GM23338 (cell line): Measurements from ENCODE around the gene TRIM36. TPM values are rescaled to one million over a fixed set of nuclear protein-coding genes. Genes with fewer than 3 reads are reported as not detected.

ENCODE experiments used
- ATAC-seq: fragments of 200-7000 bp; cut with Tn5 transposase; 3 replicates; pipeline ENCODE4 v1.9.1; 2020
- DNase-seq: peaks from one replicate; pipeline ENCODE4 v3.0.0-alpha.2; 2015; ENCODE audit warnings: low spot score
- H2AFZ ChIP-seq: fragments of 200-600 bp; sonication (generic); 2 replicates; pipeline ENCODE4 v1.8.0; 2016; ENCODE audit warnings: antibody characterized with exemption, mild to moderate bottlenecking, moderate library complexity
- H3F3A ChIP-seq: fragments of 200-600 bp; sonication (generic); replicated peaks from 2 replicates; pipeline ENCODE4 v1.8.0; 2017; ENCODE audit warnings: antibody characterized with exemption, mixed run types, low read depth
- H3K27ac ChIP-seq: fragments of 200-600 bp; sonication (generic); 2 replicates; pipeline ENCODE4 v1.6.1; 2016; ENCODE audit warnings: low read depth
- H3K27me3 ChIP-seq: fragments of 200-600 bp; sonication (generic); 2 replicates; pipeline ENCODE4 v1.8.0; 2016; ENCODE audit warnings: mild to moderate bottlenecking, mixed run types, moderate library complexity; ENCODE audit not compliant: insufficient read depth
- H3K36me3 ChIP-seq: fragments of 200-600 bp; sonication (generic); 2 replicates; pipeline ENCODE4 v1.8.0; 2016; ENCODE audit warnings: mild to moderate bottlenecking; ENCODE audit not compliant: insufficient read depth
- H3K4me1 ChIP-seq: fragments of 200-600 bp; sonication (generic); 2 replicates; pipeline ENCODE4 v1.8.0; 2016; ENCODE audit warnings: mild to moderate bottlenecking, moderate library complexity; ENCODE audit not compliant: insufficient read depth
- H3K4me2 ChIP-seq: fragments of 200-600 bp; sonication (generic); 2 replicates; pipeline ENCODE4 v1.7.1; 2017; ENCODE audit warnings: mixed run types
- H3K4me3 ChIP-seq: fragments of 200-600 bp; sonication (generic); 2 replicates; pipeline ENCODE4 v1.6.1; 2016; ENCODE audit warnings: mixed run types
- H3K79me2 ChIP-seq: fragments of 200-600 bp; sonication (generic); replicated peaks from 2 replicates; pipeline ENCODE4 v1.8.0; 2017; ENCODE audit warnings: mild to moderate bottlenecking; ENCODE audit not compliant: insufficient read depth
- H3K9me2 ChIP-seq: fragments of 200-600 bp; sonication (generic); 2 replicates; pipeline ENCODE4 v1.8.0; 2017; ENCODE audit not compliant: insufficient read depth
- H4K20me1 ChIP-seq: fragments of 200-600 bp; sonication (generic); replicated peaks from 2 replicates; pipeline ENCODE4 v1.8.0; 2017; ENCODE audit warnings: mild to moderate bottlenecking; ENCODE audit not compliant: insufficient read depth
- H3K27ac Mint-ChIP-seq: 2 replicates; pipeline ENCODE4 v1.8.0; 2020; ENCODE audit warnings: inconsistent platforms, mild to moderate bottlenecking, moderate library complexity, mixed read lengths
- H3K27me3 Mint-ChIP-seq: 3 replicates; pipeline ENCODE4 v1.8.0; 2022; ENCODE audit warnings: low read depth, mild to moderate bottlenecking, moderate library complexity, mixed read lengths, inconsistent platforms; ENCODE audit not compliant: insufficient read depth, poor library complexity
- H3K36me3 Mint-ChIP-seq: 3 replicates; pipeline ENCODE4 v1.8.0; 2021; ENCODE audit warnings: low read depth, mild to moderate bottlenecking, inconsistent platforms, moderate library complexity, mixed read lengths
- H3K4me1 Mint-ChIP-seq: 3 replicates; pipeline ENCODE4 v1.8.0; 2020; ENCODE audit warnings: mild to moderate bottlenecking, inconsistent platforms, mixed read lengths
- H3K4me3 Mint-ChIP-seq: 3 replicates; pipeline ENCODE4 v1.8.0; 2021; ENCODE audit warnings: moderate library complexity, mild to moderate bottlenecking, inconsistent platforms, mixed read lengths
- H3K9me3 Mint-ChIP-seq: 3 replicates; pipeline ENCODE4 v1.8.0; 2020; ENCODE audit warnings: moderate library complexity, mild to moderate bottlenecking, inconsistent platforms, mixed read lengths
- CREB1 ChIP-seq: fragments of 250-450 bp; sonication (Bioruptor Pico); IDR thresholded peaks from 2 replicates; pipeline ENCODE4 v1.5.0; 2020; ENCODE audit warnings: low read depth, mild to moderate bottlenecking, moderate library complexity
- CTCF ChIP-seq, 2 experiments: fragments of 200-600 bp in 1 of 2; sonication (generic) in 1 of 2; conservative IDR thresholded peaks; 2 replicates each; pipeline versions ENCODE4 v1.5.1 to v1.6.1; 2016 to 2017; ENCODE audit warnings: antibody characterized with exemption in 2 of 2, low read depth in 2 of 2, mild to moderate bottlenecking in 2 of 2, moderate library complexity in 1 of 2
- EZH2phosphoT487 ChIP-seq: fragments of 200-600 bp; sonication (generic); IDR thresholded peaks from one replicate; pipeline ENCODE4 v1.8.1; 2018; ENCODE audit warnings: antibody characterized with exemption; ENCODE audit not compliant: unreplicated experiment
- STAT1 ChIP-seq: IDR thresholded peaks from one replicate; pipeline ENCODE4 v1.6.1; 2016; ENCODE audit warnings: antibody characterized with exemption; ENCODE audit not compliant: unreplicated experiment
- ZNF114 ChIP-seq: fragments of 250-450 bp; sonication (Bioruptor Pico); IDR thresholded peaks from 2 replicates; pipeline ENCODE4 v1.5.0; 2020; ENCODE audit warnings: mild to moderate bottlenecking, moderate library complexity
- ZNF462 ChIP-seq: fragments of 250-450 bp; sonication (Bioruptor Pico); IDR thresholded peaks from 2 replicates; pipeline ENCODE4 v1.5.0; 2020; ENCODE audit warnings: mild to moderate bottlenecking, moderate library complexity
- polyA plus RNA-seq: library from polyadenylated mRNA; unstranded; fragments of >200 nt; fragmentation: Nextera tagmentation; extraction: Ambion mirVana; gene quantifications from 2 replicates; pipeline ENCODE4 v1.2.1, GENCODE V29; 2016
- total RNA-seq: library from RNA; depleted of rRNA; stranded (reverse); fragments of >200 nt; shearing (Covaris generic); gene quantifications from 2 replicates; pipeline ENCODE4 v1.2.3, GENCODE V29; 2014

Gene TRIM36
- total and polyA plus RNA-seq, 2 experiments from 2014 or later = 4.4 to 14.1 TPM

- H3K27ac Mint-ChIP-seq = no peak overlapping the region
- no peak for ATAC-seq
- H3K4me1 ChIP-seq = peaks cover 6% of the 10 kb centered on the region
- no peak for DNase-seq
- no peaks in the 10 kb centered on the region for H3K36me3 Mint-ChIP-seq
- TF ChIP-seq CREB1 (CRISPR knock-in tag) = no peak
- H3K9me3 Mint-ChIP-seq = no peaks in the 10 kb centered on the region
- peaks cover 17% of the 10 kb centered on the region for H3K4me1 Mint-ChIP-seq
- H4K20me1 ChIP-seq = no peaks in the 10 kb centered on the region
- H3K79me2 ChIP-seq = no peaks in the 10 kb centered on the region
- H3K4me2 ChIP-seq = no peak overlapping the region
- H2AFZ ChIP-seq = no peak overlapping the region
- H3K36me3 ChIP-seq = no peaks in the 10 kb centered on the region
- H3K4me3 Mint-ChIP-seq = no peak overlapping the region
- H3K4me3 ChIP-seq = no peak overlapping the region
- 0 out of 2 replicates have a peak, but pooled peaks cover 7% of the 10 kb centered on the region for H3K9me2 ChIP-seq
- no peaks in the 10 kb centered on the region for H3K27me3 ChIP-seq
- H3K27ac ChIP-seq = no peak overlapping the region
- no peaks in the 10 kb centered on the region for H3K27me3 Mint-ChIP-seq
- no peaks in the 10 kb centered on the region for H3F3A ChIP-seq
Observed at GRCh38 chr5:115097236-115097635, 72.5 kb downstream of the TRIM36 start.

GRCh38 chr5:115096034-115096769, 73.5 kb downstream of the TRIM36 start:
- no peaks in the 10 kb centered on the region for H4K20me1 ChIP-seq
- H2AFZ ChIP-seq = peak overlapping the region; percentile 98
- Mint-ChIP-seq H3K4me3 (no peak overlapping the region), H3K9me3 (no peaks in the 10 kb centered on the region), H3K36me3 (no peaks in the 10 kb centered on the region), H3K27ac (no peak overlapping the region), H3K27me3 (no peaks in the 10 kb centered on the region), H3K4me1 (peaks cover 26% of the 10 kb centered on the region)
- H3K4me3 ChIP-seq = no peak overlapping the region
- no peaks in the 10 kb centered on the region for H3K79me2 ChIP-seq
- peak; percentile 17 for DNase-seq
- ATAC-seq = peak; percentile 72
- no peak for TF ChIP-seq CREB1 (CRISPR knock-in tag)
- TF ChIP-seq ZNF114 (CRISPR knock-in tag) = no peak
- TF ChIP-seq ZNF462 = 0 out of 2 replicates have a peak, but pooled peaks have one; percentile 38
- no peak for TF ChIP-seq STAT1
- TF ChIP-seq EZH2phosphoT487 = no peak
- no peak for TF ChIP-seq CTCF (conservative IDR thresholded peaks at IDR 0.05; ENCODE audit: low read depth in 2 of 2)
- H3K27me3 ChIP-seq = no peaks in the 10 kb centered on the region
- 0 out of 2 replicates have a peak, but pooled peaks cover 7% of the 10 kb centered on the region for H3K9me2 ChIP-seq
- H3K4me2 ChIP-seq = no peak overlapping the region
- no peak overlapping the region for H3K27ac ChIP-seq
- no peaks in the 10 kb centered on the region for H3K36me3 ChIP-seq
- H3K4me1 ChIP-seq = peaks cover 13% of the 10 kb centered on the region
- H3F3A ChIP-seq = no peaks in the 10 kb centered on the region
